Jurkat, Clone E6-1 (cell line): Measurements from ENCODE around the gene SEMA3C.

Source experiments
- DNase-seq: peaks from one replicate; pipeline ENCODE4 v3.0.0-alpha.2; 2011; ENCODE audit warnings: low read depth, low spot score
- H3K4me3 ChIP-seq: 2 replicates; pipeline ENCODE4 v1.5.1; 2011; ENCODE audit warnings: mild to moderate bottlenecking, low read length, control low read depth, moderate library complexity

Gene SEMA3C

DNA sequence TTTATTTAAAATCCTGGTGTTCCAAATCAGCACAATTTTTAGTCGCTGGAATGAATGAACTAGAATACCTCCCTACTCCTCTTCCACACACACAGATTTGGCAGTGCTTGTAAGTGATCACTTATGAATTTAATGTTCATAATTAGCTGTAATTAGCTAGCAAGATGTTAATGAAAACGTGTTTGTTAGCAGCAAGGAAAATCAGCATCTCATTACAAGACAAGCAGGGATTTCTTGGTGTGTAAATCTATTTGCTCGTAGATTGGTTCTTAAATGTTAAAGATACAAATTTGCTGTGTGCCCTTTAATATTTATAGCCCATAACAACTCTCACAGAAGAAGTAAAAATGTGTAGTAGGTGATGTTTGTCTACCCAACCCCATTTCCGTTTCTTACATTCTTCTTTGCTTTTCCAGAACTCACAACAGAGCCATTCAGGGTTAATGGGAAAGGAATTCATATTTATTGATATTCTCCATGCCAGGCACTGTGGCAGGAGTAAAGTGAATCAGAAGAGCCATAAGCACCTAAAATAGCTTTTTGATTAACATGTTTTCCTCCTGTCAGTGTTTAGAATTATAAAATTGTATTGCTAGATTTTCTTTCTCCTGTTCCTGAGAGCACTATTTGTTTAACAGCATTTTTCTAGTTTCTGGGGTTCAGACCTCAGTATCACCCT is 49.6 kb downstream of the SEMA3C start:
- DNase-seq, result no peak
- H3K4me3 ChIP-seq, result no peak overlapping the region

DNA sequence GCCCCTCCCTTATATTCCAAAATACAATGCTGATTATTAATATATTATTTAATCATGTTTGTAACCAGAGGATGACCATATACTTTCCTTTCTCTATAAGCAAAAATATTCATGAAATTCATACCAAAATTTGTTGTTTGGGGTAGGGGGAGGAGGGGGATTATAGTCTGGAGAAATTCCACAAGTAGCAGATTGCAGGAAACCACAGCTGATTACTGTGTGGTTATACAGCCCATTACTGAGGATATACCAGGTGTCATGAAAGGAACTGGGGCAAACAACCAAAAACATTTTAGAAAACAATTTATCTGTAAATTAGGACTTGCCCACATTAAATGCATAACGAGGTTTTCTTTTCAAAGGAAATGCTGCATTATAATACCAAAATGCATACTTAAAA is 50.3 kb downstream of the SEMA3C start:
- H3K4me3 ChIP-seq, result no peak overlapping the region
- DNase-seq, result peak; percentile 2

DNA sequence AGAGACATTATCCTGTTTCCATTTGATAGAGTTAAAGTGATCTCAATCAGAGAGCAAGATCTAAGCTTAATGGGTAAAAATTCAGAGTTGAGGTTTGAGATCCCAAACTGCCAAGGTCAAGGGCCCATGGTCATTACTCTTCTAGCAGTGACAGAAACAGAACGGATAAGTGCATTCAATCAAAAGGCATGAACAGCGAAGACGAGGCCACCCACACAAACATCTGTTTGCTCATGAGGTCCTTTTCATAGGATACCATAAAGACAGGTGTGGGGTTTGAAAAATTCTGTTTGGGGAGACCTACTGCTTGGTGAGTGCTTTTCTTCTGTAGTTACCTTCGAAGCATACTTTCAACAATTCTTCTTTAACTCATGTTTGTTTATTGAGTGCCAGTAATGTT is 58.3 kb downstream of the SEMA3C start:
- no peak overlapping the region for H3K4me3 ChIP-seq
- no peak for DNase-seq

DNA sequence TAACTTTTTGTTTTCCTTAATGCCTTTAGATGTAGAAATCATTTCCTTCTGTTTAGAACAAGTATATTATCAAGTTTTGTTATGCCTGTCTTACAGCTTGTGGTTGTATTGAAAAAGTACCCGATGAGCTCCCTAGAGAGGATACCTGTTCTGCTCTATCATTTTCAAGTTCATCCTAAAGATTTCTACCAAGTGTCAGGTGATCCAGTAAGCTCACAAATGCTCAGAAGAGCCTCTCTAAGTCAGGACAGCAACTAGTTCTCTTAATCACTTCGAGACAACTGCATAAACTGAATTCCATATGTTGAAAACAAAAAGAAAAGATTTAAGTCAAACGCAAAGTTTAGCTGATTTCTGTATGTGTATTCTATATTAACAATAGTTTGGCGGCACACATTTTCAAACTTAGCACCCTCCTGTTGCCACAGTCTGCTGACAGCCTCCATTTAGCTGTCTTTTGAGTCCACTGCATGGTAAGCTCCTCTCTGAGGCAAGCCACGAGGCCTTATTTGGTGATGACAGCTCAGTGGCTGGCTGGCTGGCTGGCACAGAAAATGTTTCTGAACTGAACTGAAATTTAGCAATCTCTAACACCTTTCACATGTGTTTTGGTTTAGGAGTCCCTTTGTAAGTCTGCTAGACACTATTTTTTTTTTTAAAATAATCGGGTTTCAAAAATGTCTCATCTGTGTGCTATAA is 59.4 kb downstream of the SEMA3C start:
- DNase-seq, result no peak
- H3K4me3 ChIP-seq, result no peak overlapping the region

DNA sequence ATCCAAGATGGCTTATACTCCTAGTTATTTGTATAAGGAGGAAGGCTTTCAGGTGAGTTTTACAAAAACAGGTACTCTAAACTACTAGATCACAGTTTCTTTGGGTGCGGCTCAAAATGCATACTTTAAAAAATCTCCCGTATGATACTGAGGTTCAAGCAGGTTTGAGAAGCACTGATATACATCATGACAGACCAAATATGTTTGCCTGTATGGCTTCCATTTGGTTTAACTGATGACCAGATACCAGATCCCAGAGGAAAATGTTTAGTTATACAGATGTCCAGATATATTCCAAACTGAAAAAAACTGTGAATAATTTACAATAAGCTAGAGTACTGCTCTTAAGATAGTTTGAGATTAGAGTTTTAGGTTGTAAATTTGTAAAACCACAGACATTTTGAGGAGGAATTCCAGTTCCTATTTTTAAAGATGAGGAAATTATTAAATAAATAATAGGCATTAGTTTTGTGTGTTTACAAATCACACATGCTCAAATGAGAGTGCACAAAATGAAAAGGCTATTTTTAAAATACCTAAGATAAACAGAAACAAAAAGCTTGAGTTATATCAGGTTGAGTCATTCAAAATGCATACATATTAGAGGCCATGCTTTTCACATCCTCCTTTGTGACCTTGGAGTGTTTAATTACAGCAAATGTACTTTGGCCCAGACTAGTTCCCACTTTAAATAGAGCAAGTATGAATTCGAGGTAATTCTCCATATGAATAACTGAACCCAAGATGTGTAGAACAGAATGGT is 60.5 kb downstream of the SEMA3C start:
- H3K4me3 ChIP-seq, result no peak overlapping the region
- no peak for DNase-seq

DNA sequence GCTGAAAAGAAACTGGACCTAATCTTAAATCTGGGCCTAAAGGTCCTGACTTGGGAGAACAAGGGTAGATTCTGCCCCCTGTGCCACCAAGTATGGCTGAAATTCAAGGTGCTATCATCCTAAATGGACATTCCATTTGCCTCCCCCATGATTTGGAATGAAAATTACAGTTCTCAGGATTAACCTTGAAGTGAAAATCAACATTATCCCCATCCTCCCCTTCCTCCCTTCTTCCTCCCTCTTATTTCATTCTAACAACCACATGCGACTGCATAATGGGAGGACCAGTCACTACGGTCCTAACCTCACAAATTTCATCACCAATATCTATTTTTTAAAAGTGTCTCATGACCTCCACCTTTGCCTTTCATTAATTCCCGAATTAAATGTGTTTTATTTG is 62.1 kb downstream of the SEMA3C start:
- no peak overlapping the region for H3K4me3 ChIP-seq
- DNase-seq, result no peak

DNA sequence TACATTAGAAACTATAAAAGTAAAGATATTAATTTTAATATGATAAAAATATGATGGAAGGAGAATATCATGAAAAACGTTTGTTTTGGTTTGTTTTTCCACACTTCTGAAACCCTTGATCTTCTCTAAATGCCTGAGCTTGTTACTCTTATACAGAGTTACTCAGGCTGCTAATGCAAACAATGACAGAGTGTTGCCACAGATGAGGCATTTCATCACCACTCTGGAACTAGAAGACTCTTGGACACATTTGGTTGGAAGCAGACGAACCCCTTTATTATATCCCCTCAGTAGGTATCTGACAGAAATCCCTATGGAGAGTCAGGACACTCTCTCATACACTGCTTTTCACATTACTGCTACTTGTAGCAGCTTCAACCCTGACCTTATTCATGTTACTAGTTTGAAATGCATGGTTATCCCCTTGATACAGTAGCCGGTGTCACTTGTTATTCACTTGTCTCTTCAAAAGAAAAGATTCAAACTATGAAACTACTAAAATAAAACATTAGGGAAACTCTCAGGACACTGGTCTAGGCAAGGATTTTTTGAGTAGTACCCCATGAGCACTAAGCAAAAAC is 66.9 kb downstream of the SEMA3C start:
- no peak for DNase-seq
- no peak overlapping the region for H3K4me3 ChIP-seq

DNA sequence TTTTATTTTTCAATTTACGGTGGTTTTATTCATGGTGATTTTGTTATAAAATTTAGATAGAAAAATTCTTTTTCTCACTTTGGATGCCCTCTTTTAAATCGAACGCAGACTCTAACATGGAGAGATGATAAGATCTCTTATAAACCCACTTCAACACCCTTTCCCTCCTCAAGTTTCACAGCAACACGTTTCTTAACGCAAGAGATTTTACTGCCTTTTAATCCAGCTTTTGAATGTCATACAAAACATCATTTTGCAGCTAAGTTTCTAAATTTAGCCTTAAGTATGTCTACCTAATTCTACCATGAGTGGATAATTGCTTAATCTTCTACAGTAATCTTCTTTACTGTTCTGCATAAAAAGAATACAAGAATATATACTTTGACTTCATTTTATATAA is 70.0 kb downstream of the SEMA3C start:
- no peak for DNase-seq
- H3K4me3 ChIP-seq, result no peak overlapping the region

DNA sequence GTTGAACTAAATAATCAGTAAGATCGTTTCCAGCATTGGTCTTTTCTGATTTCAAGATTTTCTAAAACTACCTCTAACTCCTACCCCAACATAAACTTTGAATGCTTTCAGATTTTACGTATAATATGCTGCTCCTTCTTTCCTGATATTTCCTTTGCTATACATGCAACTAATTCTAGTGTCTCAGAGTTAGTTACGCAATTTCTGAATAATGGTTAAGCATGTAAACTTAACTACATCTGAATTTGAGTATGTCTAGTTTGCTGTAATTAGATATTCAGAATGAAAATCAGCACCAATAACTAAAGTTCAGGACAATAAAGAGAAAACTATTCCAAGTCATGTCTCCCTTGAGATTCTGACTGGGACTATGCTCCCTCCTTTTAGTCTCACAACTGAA is 71.0 kb downstream of the SEMA3C start:
- H3K4me3 ChIP-seq, result no peak overlapping the region
- DNase-seq, result no peak

DNA sequence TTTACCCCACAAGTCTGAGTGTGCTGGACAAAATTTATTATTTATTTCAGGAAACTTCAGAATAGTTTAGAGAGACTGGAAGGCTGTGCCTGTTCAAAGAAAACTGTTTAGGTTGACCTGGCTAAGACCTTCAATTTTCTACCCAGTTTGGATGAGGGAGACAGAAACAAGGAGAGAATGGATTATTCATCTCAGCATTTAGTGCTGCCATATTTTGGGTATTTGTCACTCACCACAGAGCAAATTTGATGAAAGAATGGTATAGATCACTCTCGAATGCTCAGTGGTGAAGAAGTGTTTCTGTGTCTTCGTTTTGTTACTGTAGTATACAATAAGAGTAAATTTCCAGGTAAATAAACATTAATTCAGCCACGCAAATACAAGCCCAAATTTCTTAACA is 71.8 kb downstream of the SEMA3C start:
- no peak overlapping the region for H3K4me3 ChIP-seq

DNA sequence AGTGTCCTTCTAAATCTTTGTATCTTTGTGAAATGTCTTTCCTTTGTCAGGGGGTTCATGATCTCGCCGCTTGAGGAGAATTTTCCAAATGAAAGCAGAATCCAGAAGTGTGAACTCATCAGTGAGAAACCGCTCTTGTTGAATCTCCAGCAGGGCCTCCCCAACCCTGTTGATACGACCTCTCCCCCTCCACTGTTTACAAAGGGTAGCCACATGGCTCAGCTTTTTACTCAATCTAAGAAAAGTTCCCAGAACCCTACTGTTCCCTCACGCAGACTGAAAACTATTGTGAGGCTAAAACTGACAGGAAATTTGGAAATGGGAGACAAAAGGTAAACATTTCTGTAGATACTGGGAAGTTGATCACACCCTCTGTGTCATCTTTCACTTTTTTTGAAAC is 73.9 kb downstream of the SEMA3C start:
- H3K4me3 ChIP-seq, result no peak overlapping the region
- no peak for DNase-seq

More for the DNA sequence above, 71.8 kb downstream of the SEMA3C start:
- DNase-seq, result no peak

DNA sequence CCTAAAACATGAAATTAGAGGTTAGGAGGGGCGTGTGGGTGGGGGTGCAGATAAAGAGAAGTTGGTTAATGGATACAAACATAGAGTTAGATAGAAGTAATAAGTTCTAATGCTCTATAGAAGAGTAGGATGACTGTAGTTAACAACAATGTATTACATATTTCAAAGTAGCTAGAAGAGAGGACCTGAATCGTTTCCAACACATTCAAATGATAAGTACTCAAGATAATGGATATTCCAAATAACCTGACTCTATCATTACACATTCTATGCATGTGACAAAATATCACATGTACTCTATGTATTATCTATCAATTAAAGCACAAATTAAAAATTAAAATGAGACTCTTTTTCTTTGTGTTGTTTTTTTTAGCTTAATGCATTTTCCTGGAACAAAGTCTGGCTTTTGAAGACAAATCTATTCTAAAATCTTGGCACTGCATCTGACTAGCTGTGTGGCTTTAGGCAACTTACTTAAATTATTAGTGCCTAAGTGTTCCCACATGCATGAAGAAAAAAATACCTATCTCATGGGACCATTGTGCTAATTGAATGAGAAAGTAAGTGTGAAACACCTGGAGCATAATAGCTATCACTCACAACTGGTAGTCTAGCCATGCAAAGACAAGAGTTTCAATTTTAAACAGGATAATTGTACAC is 75.7 kb downstream of the SEMA3C start:
- no peak for DNase-seq

DNA sequence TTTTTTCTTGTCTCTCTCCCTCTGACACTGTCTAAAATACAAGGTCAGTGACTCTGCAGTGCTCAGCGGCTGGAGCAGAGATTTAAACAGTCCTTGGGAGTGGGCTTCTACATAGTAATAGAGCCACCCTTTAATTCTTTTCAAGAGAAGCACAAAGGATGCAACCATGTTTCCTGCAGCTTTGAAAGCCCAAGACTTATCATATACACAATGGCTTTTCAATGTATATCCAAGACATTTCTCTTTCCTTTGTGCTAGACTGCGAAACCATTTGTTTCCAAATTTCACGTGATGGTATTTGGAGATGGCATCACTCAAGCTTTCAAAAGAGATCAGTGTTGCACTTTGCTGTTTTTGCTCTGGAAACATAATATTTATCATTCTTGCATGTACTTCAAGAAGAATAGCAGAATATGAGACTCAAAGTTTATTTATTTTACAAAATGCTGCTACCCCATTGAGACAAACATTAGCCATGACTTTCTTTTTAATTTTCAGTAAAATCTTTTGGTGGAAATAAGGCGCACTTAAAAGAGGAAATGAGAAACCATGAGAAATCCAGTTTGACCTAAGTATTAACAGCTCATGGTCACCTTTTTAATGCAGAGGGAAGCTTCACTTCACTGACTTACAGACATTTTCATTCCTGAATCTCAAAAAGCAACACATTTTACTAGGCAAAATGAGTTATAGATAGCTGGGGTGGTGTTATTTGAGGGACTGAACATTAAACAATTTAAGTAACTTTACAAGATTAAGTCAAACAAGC is 76.6 kb downstream of the SEMA3C start:
- no peak for DNase-seq
- no peak overlapping the region for H3K4me3 ChIP-seq

More for the DNA sequence above, 75.7 kb downstream of the SEMA3C start:
- no peak overlapping the region for H3K4me3 ChIP-seq

DNA sequence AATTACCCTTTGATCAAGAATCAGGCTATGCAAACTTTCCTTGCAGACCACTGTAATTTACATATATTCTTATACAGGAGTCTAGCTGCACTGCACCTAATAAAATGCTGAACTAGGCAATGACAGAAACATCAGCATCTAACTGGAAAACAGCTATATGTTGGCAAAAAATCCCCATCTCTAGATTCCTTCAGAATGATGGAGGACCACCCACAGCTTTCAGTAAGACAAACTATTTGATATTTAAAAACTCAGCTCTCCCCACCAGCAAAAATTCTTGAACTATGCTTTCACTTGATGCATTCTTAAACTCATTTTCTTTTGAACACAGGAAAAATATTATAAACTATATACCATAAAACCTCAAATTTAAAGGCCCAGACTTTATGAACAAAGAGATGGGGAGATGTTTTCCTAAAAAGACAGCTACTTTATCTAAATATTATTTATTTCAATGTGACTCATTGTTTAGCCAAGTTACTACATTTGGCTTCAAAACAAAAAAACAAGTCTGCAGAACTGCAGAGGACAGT is 77.4 kb downstream of the SEMA3C start:
- no peak overlapping the region for H3K4me3 ChIP-seq
- no peak for DNase-seq

DNA sequence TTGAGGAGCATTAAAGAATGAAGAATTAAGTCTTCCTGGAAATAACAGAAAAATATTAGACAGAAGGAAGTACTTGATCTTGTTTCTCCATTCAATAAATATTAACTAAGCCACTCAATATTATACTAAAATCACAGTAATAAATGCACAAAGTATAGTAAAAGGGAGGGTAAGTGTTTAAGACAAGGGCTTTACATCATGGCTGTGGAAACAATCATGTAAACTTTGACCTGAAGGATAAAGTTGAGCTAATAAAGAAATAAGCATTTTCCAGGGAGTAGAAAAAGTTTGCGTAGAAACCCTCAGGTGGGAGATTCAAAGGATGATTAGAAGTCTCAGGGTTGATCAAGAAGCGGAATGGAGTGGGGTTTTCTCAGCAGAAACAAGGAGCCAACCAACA is 78.2 kb downstream of the SEMA3C start:
- H3K4me3 ChIP-seq, result no peak overlapping the region
- no peak for DNase-seq

DNA sequence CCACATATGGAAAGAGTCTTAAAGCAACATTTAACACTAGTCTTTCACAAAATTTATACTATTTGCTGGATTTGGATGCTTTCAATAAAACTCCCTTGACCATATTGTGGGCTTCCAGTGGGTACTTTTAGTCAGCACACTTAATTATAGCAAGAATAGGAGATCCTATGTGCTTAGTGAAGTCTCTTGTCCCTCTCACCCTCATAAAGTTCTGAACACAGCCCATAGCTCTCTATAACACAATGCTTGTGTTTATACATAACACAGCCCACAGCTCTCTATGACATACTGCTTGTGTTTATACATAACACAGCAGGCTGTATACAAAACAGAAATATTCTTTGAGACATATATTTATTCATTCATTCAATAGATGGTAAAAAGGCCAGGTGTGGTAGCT is 79.0 kb downstream of the SEMA3C start:
- no peak for DNase-seq
- no peak overlapping the region for H3K4me3 ChIP-seq

DNA sequence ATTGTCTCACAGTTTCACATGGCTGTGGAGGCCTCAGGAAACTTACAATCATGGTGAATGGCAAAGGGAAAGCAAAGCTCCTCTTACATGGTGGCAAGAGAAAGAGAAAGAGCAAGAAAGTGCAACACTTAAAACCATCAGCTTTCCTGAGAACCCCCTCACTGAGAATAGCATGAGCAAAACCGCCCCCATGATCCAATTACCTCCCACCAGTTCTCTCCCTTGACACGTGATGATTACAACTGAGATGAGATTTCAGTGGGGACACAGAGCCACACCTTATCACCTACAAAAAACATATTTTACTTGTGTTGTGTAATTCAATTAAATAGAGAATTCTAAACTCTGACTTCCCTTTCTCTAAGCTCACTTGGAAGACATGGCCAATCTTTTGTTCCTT is 80.2 kb downstream of the SEMA3C start:
- no peak overlapping the region for H3K4me3 ChIP-seq
- DNase-seq, result no peak

DNA sequence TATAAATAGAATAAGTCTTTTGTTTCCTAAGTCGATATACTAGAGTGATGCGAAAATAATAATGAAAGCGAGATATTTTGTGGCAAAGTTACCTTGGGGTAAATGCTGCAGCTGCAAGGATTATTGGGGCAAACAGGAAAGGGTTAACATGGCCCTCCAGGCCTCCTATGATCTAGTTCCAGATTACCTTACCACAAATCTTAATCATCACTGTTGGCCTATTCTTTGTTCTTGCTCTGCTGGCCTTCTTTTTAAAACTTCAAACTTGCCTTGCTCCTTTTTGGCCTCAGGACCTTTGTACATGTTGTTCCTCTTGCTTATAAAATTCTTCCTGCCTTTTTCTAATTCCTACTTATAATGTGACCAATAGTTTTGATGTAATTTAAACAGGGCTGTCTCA is 81.5 kb downstream of the SEMA3C start:
- no peak for DNase-seq
- no peak overlapping the region for H3K4me3 ChIP-seq

DNA sequence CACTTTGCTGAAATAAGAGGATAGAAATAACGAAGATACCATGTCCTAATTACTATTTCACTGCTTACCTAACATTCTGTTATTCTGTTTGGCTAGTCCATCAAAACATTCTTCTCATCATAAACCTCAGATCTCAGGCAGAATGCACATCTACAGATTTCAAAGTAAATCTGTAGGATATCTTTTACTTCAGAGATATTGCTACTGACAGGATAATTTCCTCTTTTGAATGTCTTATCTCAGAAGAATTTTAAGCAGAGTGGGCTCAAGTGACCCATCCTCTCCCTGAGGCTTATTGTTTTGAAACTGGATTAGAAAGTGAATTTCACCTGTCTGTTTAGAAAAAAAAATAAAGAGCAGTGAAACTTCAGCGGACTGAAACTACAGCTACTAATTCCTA is 83.6 kb downstream of the SEMA3C start:
- no peak for DNase-seq
- H3K4me3 ChIP-seq, result no peak overlapping the region
